HEK293 (cell line): ENCODE data around the gene UFL1.

ENCODE experiments used
- EGR2 ChIP-seq: fragments of 450-650 bp; formaldehyde crosslinking; IDR thresholded peaks from 2 replicates; pipeline ENCODE4 v1.5.1; 2016; ENCODE audit warnings: low read depth, missing biosample characterization, missing genetic modification characterization
- GLI4 ChIP-seq: fragments of 450-650 bp; formaldehyde crosslinking; IDR thresholded peaks from 2 replicates; pipeline ENCODE4 v1.5.1; 2016; ENCODE audit warnings: missing biosample characterization, missing genetic modification characterization
- KLF16 ChIP-seq: fragments of 450-650 bp; formaldehyde crosslinking; IDR thresholded peaks from 2 replicates; pipeline ENCODE4 v1.5.1; 2017; ENCODE audit warnings: missing biosample characterization, missing genetic modification characterization
- YY1 ChIP-seq: fragments of 450-650 bp; formaldehyde crosslinking; IDR thresholded peaks from 2 replicates; pipeline ENCODE4 v1.5.1; 2018; ENCODE audit warnings: missing biosample characterization, missing genetic modification characterization
- YY2 ChIP-seq: fragments of 450-650 bp; formaldehyde crosslinking; IDR thresholded peaks from 2 replicates; pipeline ENCODE4 v1.5.1; 2016; ENCODE audit warnings: missing biosample characterization, missing genetic modification characterization
- ZBTB8A ChIP-seq: fragments of 450-650 bp; formaldehyde crosslinking; IDR thresholded peaks from 2 replicates; pipeline ENCODE4 v1.5.1; 2016; ENCODE audit warnings: missing biosample characterization, missing genetic modification characterization
- ZEB2 ChIP-seq: fragments of 450-650 bp; formaldehyde crosslinking; IDR thresholded peaks from 2 replicates; pipeline ENCODE4 v1.5.1; 2016; ENCODE audit warnings: missing biosample characterization, missing genetic modification characterization
- ZNF24 ChIP-seq: fragments of 450-650 bp; formaldehyde crosslinking; IDR thresholded peaks from 2 replicates; pipeline ENCODE4 v1.5.1; 2016; ENCODE audit warnings: missing biosample characterization, missing genetic modification characterization
- TF ChIP-seq, protein P1 (sequence below): fragments of 450-650 bp; formaldehyde crosslinking; IDR thresholded peaks from 2 replicates; pipeline ENCODE4 v1.5.1; 2016; ENCODE audit warnings: missing biosample characterization, missing genetic modification characterization
- TF ChIP-seq, protein P2 (sequence below): fragments of 450-650 bp; formaldehyde crosslinking; IDR thresholded peaks from 2 replicates; pipeline ENCODE4 v1.5.1; 2017; ENCODE audit warnings: missing biosample characterization, missing genetic modification characterization
- TF ChIP-seq, protein P3 (sequence below): sonication (generic); formaldehyde crosslinking; IDR thresholded peaks from 2 replicates; pipeline ENCODE4 v1.8.1; 2022; ENCODE audit warnings: mild to moderate bottlenecking, moderate library complexity, missing genetic modification reagents

DNA sequence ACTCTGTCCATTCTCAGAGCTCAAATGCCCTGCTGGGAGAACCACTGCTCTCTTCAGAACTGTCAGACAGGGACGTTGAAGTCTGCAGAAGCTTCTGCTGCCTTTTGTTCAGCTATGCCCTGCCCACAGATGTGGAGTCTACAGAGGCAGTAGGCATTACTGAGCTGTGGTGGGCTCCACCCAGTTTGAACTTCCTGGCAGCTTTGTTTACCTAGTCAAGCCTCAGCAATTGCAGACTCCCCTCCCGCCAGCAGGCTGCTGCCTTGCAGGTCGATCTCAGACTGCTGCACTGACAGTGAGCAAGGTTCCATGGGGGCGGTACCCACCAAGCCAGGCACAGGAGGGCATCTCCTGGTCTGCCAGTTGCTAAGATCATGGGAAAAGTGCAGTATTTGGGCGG lies 21.8 kb upstream of the UFL1 start:
- TF ChIP-seq KLF16 (tag by site-specific recombination) (no peak), GLI4 (tag by site-specific recombination) (no peak), ZEB2 (no peak), ZBTB8A (tag by site-specific recombination) (no peak), YY2 (no peak), YY1 (tag by site-specific recombination) (no peak), EGR2 (tag by site-specific recombination) (no peak), ZNF24 (tag by site-specific recombination) (no peak)
- TF ChIP-seq, protein P1, sequence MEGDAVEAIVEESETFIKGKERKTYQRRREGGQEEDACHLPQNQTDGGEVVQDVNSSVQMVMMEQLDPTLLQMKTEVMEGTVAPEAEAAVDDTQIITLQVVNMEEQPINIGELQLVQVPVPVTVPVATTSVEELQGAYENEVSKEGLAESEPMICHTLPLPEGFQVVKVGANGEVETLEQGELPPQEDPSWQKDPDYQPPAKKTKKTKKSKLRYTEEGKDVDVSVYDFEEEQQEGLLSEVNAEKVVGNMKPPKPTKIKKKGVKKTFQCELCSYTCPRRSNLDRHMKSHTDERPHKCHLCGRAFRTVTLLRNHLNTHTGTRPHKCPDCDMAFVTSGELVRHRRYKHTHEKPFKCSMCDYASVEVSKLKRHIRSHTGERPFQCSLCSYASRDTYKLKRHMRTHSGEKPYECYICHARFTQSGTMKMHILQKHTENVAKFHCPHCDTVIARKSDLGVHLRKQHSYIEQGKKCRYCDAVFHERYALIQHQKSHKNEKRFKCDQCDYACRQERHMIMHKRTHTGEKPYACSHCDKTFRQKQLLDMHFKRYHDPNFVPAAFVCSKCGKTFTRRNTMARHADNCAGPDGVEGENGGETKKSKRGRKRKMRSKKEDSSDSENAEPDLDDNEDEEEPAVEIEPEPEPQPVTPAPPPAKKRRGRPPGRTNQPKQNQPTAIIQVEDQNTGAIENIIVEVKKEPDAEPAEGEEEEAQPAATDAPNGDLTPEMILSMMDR (tag by site-specific recombination) = no peak
- TF ChIP-seq, protein P2, sequence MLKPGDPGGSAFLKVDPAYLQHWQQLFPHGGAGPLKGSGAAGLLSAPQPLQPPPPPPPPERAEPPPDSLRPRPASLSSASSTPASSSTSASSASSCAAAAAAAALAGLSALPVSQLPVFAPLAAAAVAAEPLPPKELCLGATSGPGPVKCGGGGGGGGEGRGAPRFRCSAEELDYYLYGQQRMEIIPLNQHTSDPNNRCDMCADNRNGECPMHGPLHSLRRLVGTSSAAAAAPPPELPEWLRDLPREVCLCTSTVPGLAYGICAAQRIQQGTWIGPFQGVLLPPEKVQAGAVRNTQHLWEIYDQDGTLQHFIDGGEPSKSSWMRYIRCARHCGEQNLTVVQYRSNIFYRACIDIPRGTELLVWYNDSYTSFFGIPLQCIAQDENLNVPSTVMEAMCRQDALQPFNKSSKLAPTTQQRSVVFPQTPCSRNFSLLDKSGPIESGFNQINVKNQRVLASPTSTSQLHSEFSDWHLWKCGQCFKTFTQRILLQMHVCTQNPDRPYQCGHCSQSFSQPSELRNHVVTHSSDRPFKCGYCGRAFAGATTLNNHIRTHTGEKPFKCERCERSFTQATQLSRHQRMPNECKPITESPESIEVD (tag by site-specific recombination) = no peak
- TF ChIP-seq, protein P3, sequence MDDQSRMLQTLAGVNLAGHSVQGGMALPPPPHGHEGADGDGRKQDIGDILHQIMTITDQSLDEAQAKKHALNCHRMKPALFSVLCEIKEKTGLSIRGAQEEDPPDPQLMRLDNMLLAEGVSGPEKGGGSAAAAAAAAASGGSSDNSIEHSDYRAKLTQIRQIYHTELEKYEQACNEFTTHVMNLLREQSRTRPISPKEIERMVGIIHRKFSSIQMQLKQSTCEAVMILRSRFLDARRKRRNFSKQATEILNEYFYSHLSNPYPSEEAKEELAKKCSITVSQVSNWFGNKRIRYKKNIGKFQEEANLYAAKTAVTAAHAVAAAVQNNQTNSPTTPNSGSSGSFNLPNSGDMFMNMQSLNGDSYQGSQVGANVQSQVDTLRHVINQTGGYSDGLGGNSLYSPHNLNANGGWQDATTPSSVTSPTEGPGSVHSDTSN (CRISPR knock-in tag) = no peak
